ENCODE measurements around the gene GFOD1. TPM values are rescaled to one million over a fixed set of nuclear protein-coding genes. Genes with fewer than 3 reads are reported as not detected.

GFOD1 gene
- total and polyA plus RNA-seq, 2 of the 4 experiments (the other 2 are of a cell fraction): 1.8 to 3.4 TPM

GRCh38 chr6:13496513-13497190, 9.3 kb upstream of the GFOD1 start:
- Histone ChIP-seq H3K4me1 (ENCODE audit: control insufficient read depth, insufficient read depth, low read length) (peaks cover 4% of the 10 kb centered on the region), H2BK20ac (ENCODE audit: low read depth, low read length) (peak overlapping the region; percentile 27; the same call in 1 of the 2 replicates), H4K5ac (ENCODE audit: low read depth, low read length) (no peak overlapping the region), H3K9me3 (ENCODE audit: control insufficient read depth, insufficient read depth, low read length) (no peaks in the 10 kb centered on the region), H2AK5ac (ENCODE audit: low read depth, low read length) (no peak overlapping the region), H3K23ac (ENCODE audit: low read depth, low read length) (no peak overlapping the region), H4K8ac (ENCODE audit: low read depth in 2 of 2, low read length in 2 of 2) (no peak overlapping the region), H3K4me3 (ENCODE audit: insufficient read depth, low read depth, low read length) (no peak overlapping the region), H4K91ac (ENCODE audit: insufficient read depth, low read depth, low read length) (no peak overlapping the region), H3K4me2 (ENCODE audit: low read depth, low read length) (no peak overlapping the region), H2AFZ (replicated peaks; ENCODE audit: low read length, poor library complexity) (no peak overlapping the region), H3K4ac (ENCODE audit: low read depth, low read length) (no peak overlapping the region), H3K14ac (replicated peaks; ENCODE audit: low read depth, low read length) (no peak overlapping the region), H3K18ac (ENCODE audit: low read depth, low read length) (no peak overlapping the region), H4K20me1 (ENCODE audit: insufficient read depth, low read length) (no peaks in the 10 kb centered on the region), H3K9ac (ENCODE audit: low read depth, low read length) (no peak overlapping the region), H2AK9ac (replicated peaks; ENCODE audit: low read depth, low read length, poor library complexity) (no peak overlapping the region), H3K27ac (ENCODE audit: insufficient read depth, low read length) (no peak overlapping the region), H2BK15ac (ENCODE audit: low read depth, low read length) (no peak overlapping the region), H2BK5ac (ENCODE audit: low read depth, low read length, poor library complexity, severe bottlenecking) (no peak overlapping the region), H2BK120ac (ENCODE audit: low read depth, low read length) (no peak overlapping the region), H3K79me1 (ENCODE audit: low read depth in 1 of 2, low read length in 2 of 2) (no peaks in the 10 kb centered on the region), H3K9me1 (ENCODE audit: insufficient read depth, low read length) (peaks cover 7% of the 10 kb centered on the region; the same call in 1 of the 2 replicates), H3K36me3 (ENCODE audit: control insufficient read depth, insufficient read depth, low read length) (no peaks in the 10 kb centered on the region), H3K27me3 (ENCODE audit: control insufficient read depth, insufficient read depth, low read length) (no peaks in the 10 kb centered on the region), H3K56ac (ENCODE audit: extremely low read depth, insufficient read depth, low read length) (no peak overlapping the region)
- intact Hi-C loops (cut with micrococcal nuclease): no loop called here
- TF ChIP-seq RCOR1 (IDR thresholded peaks at IDR 0.05; ENCODE audit: insufficient replicate concordance, low read length) (no peak), MAFK (IDR thresholded peaks at IDR 0.05; ENCODE audit: low read depth, low read length) (no peak), MAZ (IDR thresholded peaks at IDR 0.05; ENCODE audit: borderline replicate concordance, low read depth, low read length) (no peak)
- TF ChIP-seq, protein P1, sequence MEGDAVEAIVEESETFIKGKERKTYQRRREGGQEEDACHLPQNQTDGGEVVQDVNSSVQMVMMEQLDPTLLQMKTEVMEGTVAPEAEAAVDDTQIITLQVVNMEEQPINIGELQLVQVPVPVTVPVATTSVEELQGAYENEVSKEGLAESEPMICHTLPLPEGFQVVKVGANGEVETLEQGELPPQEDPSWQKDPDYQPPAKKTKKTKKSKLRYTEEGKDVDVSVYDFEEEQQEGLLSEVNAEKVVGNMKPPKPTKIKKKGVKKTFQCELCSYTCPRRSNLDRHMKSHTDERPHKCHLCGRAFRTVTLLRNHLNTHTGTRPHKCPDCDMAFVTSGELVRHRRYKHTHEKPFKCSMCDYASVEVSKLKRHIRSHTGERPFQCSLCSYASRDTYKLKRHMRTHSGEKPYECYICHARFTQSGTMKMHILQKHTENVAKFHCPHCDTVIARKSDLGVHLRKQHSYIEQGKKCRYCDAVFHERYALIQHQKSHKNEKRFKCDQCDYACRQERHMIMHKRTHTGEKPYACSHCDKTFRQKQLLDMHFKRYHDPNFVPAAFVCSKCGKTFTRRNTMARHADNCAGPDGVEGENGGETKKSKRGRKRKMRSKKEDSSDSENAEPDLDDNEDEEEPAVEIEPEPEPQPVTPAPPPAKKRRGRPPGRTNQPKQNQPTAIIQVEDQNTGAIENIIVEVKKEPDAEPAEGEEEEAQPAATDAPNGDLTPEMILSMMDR (conservative IDR thresholded peaks at IDR 0.05; ENCODE audit: low read depth, low read length): no peak
- BruUV-seq (replicated peaks): no TSS peak
- POLR2A ChIA-PET (ENCODE audit: unreplicated experiment): no interaction called here
- ATAC-seq (ENCODE audit: low read depth) (no peak), DNase-seq (no peak)
- dilution Hi-C loops (cut with HindIII; ENCODE audit: low sequenced_read_pairs, unreplicated experiment): no loop called here
- no CpG with 5 or more reads among the region's 1 CpG for WGBS, 2 experiments (ENCODE audit: extremely low coverage in 2 of 2, insufficient read length in 1 of 2)
- in situ Hi-C loops (cut with MboI; ENCODE audit: low sequenced_read_pairs): no loop called here
- CTCF ChIA-PET: interaction anchor here (0.6 kb wide), 1 partner anchor 133 kb away, joined by 4 read pairs; no protein-coding TSS in a partner anchor
